NCI-H748 treated with DMSO at 0.1 percent for 48 hours (cell line): ENCODE measurements around the gene PRCC.

Experiments used
- DNase-seq: peaks from one replicate; lab custom pipeline; 2025; lab: John Stamatoyannopoulos, UW

The PRCC gene

GRCh38 chr1:156796340-156797097, 29.2 kb downstream of the PRCC start:
- DNase-seq, result no peak

GRCh38 chr1:156797212-156797871, 30.0 kb downstream of the PRCC start:
- peak; percentile 44 for DNase-seq

- no peak for DNase-seq
Measured at GRCh38 chr1:156801409-156802121, 34.2 kb downstream of the PRCC start.

- DNase-seq, result no peak
Measured at GRCh38 chr1:156802421-156802935, 35.1 kb downstream of the PRCC start.

GRCh38 chr1:156803086-156803851, 35.9 kb downstream of the PRCC start:
- DNase-seq, result no peak

GRCh38 chr1:156804026-156804425, 36.7 kb downstream of the PRCC start:
- DNase-seq, result no peak

GRCh38 chr1:156804572-156805243, 37.4 kb downstream of the PRCC start:
- no peak for DNase-seq

GRCh38 chr1:156805766-156806511, 38.6 kb downstream of the PRCC start:
- DNase-seq, result no peak

GRCh38 chr1:156806512-156807440, 39.4 kb downstream of the PRCC start:
- no peak for DNase-seq

GRCh38 chr1:156807627-156808026, 40.3 kb downstream of the PRCC start:
- no peak for DNase-seq

GRCh38 chr1:156808186-156809030, 41.1 kb downstream of the PRCC start:
- no peak for DNase-seq

GRCh38 chr1:156809281-156809680, 41.9 kb downstream of the PRCC start:
- DNase-seq, result no peak

- no peak for DNase-seq
Measured at GRCh38 chr1:156809711-156810366, 42.5 kb downstream of the PRCC start.

- no peak for DNase-seq
Measured at GRCh38 chr1:156811168-156811567, 43.8 kb downstream of the PRCC start.

- DNase-seq, result no peak
Measured at GRCh38 chr1:156812293-156812990, 45.1 kb downstream of the PRCC start.

- DNase-seq, result no peak
Measured at GRCh38 chr1:156813298-156813697, 46.0 kb downstream of the PRCC start.

GRCh38 chr1:156813750-156814570, 46.6 kb downstream of the PRCC start:
- DNase-seq, result no peak
